ENCODE data around the gene CSNK1E. TPM values are rescaled to one million over a fixed set of nuclear protein-coding genes. Genes with fewer than 3 reads are reported as not detected.

The CSNK1E gene
- total and polyA plus RNA-seq, 9 of the 15 experiments (the other 6 are each of a cell fraction or from before 2014, with no cell fraction given): 2.7 to 70.0 (median 41.3) TPM

DNA sequence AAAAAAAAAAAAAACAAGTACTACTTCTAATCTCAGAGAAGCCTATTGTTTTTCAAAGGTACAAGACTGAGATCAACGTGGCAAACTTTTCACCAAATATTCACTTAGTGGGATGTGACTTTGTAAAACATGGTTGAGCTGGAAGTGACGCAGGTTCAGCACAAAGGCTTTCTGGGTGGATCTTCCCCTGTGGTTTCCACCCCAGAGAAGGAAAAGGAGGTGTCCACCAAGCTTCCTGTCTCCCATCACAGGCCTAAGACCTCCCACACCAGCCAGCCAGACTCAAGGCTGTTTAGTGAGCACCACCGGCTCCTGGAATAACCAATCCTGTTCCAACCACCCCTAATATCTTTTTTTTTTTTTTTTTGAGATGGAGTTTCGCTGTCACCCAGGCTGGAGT, 50.1 kb downstream of the CSNK1E start:
- FAIRE-seq (peak; percentile 88), ATAC-seq (peak; percentile 79), DNase-seq (ENCODE audit: extremely low read depth in 1 of 4, low spot score in 3 of 4) (peak; percentile 24 to 63 (median 46))
- H3K4me3 ChIP-seq: no peak overlapping the region
- intact Hi-C loops (cut with micrococcal nuclease) (loop anchor here (10.0 kb wide), 1 partner anchor 88 kb away; no protein-coding TSS in a partner anchor), in situ Hi-C loops (cut with MboI) (no loop called here)
- 13% methylated on average over 2 of the region's 4 CpGs for WGBS (ENCODE audit: insufficient coverage, low coverage, missing lambda C conversion rate)
- peak overlapping the region in 1 of 2 experiments; percentile 2; a peak in 2 of 4 replicates for H3K9ac ChIP-seq (ENCODE audit: insufficient read depth in 1 of 2, low read depth in 2 of 2, low read length in 2 of 2)
- H3K4me1 ChIP-seq (replicated peaks in 1 of 2; ENCODE audit: control insufficient read depth in 2 of 2, insufficient read depth in 2 of 2, low read length in 2 of 2): peaks cover 22 to 29% of the 10 kb centered on the region in 2 experiments
- H3K27me3 ChIP-seq (ENCODE audit: control insufficient read depth in 2 of 2, insufficient read depth in 2 of 2, low read length in 2 of 2): no peaks in the 10 kb centered on the region
- no TSS peak for BruUV-seq (replicated peaks)
- no peaks in the 10 kb centered on the region for H3K9me3 ChIP-seq (replicated peaks; ENCODE audit: control insufficient read depth, insufficient read depth, low read depth, low read length)
- ChIA-PET POLR2A (interaction anchor here (0.7 to 2.1 kb wide), 8 partner anchors 8 to 268 kb away, joined by 3 to 7 read pairs (median 5); no protein-coding TSS in a partner anchor), CTCF (ENCODE audit: low intra/inter-chr PET ratio) (interaction anchor here (0.7 kb wide), 1 partner anchor 200 kb away, joined by 3 read pairs; no protein-coding TSS in a partner anchor)
- no peak overlapping the region for H2AFZ ChIP-seq (ENCODE audit: low read depth, low read length)
- peaks cover 23% of the 10 kb centered on the region; the same call in 2 of the 3 replicates for H3K36me3 ChIP-seq (ENCODE audit: control insufficient read depth, insufficient read depth, low read length)
- H3K9me1 ChIP-seq (ENCODE audit: control insufficient read depth, insufficient read depth, low read length): no peaks in the 10 kb centered on the region
- peak overlapping the region; percentile 37; the same call in 1 of the 3 replicates for H3K27ac ChIP-seq (ENCODE audit: extremely low read depth, low read depth, low read length)
- H3K79me2 ChIP-seq (ENCODE audit: control insufficient read depth, insufficient read depth, low read length): peaks cover 66% of the 10 kb centered on the region
- H3K4me2 ChIP-seq (ENCODE audit: insufficient read depth, low read length): no peak overlapping the region
- peaks cover 6% of the 10 kb centered on the region; the same call in 1 of the 2 replicates for H4K20me1 ChIP-seq (replicated peaks; ENCODE audit: control insufficient read depth, insufficient read depth, low read length)
- TF ChIP-seq KDM5B (IDR thresholded peaks at IDR 0.05; ENCODE audit: insufficient replicate concordance, low read depth, low read length) (no peak), MAFK (IDR thresholded peaks at IDR 0.05; ENCODE audit: low read length) (no peak), PATZ1 (CRISPR knock-in tag; IDR thresholded peaks at IDR 0.05; ENCODE audit: borderline replicate concordance) (no peak), XRCC3 (IDR thresholded peaks at IDR 0.05) (no peak), EGR1 (conservative IDR thresholded peaks at IDR 0.05) (no peak), NCOR1 (IDR thresholded peaks at IDR 0.05) (no peak), PHB (CRISPR knock-in tag; IDR thresholded peaks at IDR 0.05) (no peak), NUFIP1 (IDR thresholded peaks at IDR 0.05; ENCODE audit: partially characterized antibody) (no peak), MGA (IDR thresholded peaks at IDR 0.05) (no peak), ZNF239 (CRISPR knock-in tag; IDR thresholded peaks at IDR 0.05) (no peak)
